22Rv1 (cell line): ENCODE results near the gene ACTL7B.

Source experiments
- CTCF ChIP-seq: fragments of 450-650 bp; IDR thresholded peaks from 2 replicates; pipeline ENCODE4 v1.5.1; 2017; ENCODE audit warnings: mild to moderate bottlenecking
- ZFX ChIP-seq: fragments of 450-650 bp; IDR thresholded peaks from 2 replicates; pipeline ENCODE4 v1.6.1; 2017; ENCODE audit warnings: antibody characterized with exemption, borderline replicate concordance

DNA sequence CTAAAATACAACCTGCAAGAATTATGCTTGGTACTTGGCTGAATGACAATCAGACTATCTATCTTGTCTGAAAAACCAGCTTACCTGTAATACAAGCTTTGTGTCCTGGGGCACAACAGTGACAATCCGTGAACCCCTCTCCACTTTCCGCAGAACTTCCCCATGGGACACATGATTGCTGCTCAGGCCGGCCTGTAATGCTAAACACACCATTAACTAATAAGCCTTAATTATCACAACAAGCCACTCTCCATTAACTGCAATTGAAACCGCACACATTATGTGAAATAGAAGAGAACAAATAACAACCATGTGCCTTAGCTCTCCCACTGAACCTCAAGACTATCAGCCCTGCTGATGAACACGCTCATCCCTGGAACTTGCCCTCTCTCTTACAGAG is 44.4 kb upstream of the ACTL7B start:
- TF ChIP-seq CTCF (no peak), ZFX (no peak)
